ENCODE measurements around the gene TADA3. TPM values are rescaled to one million over a fixed set of nuclear protein-coding genes. Genes with fewer than 3 reads are reported as not detected.
A peak's percentile ranks its signal among the peaks of the same experiment; 100 is the strongest.

Gene TADA3
- total RNA-seq, 1 experiment from 2014 or later: 85.4 TPM

GRCh38 chr3:9778143-9779074 lies 13.9 kb downstream of the TADA3 start:
- ChIA-PET POLR2A (ENCODE audit: unreplicated experiment) (no interaction called here), CTCF (no interaction called here)
- Histone ChIP-seq H3K27me3 (ENCODE audit: low read length) (no peaks in the 10 kb centered on the region), H4K20me1 (ENCODE audit: low read length) (no peaks in the 10 kb centered on the region), H3K79me2 (ENCODE audit: low read length) (no peaks in the 10 kb centered on the region), H3K4me2 (ENCODE audit: low read length) (no peak overlapping the region), H3K9me2 (replicated peaks; ENCODE audit: low read length) (no peaks in the 10 kb centered on the region), H3K27ac (ENCODE audit: low read length) (no peak overlapping the region), H2AFZ (ENCODE audit: low read length) (no peak overlapping the region), H3K9ac (ENCODE audit: low read length) (no peak overlapping the region), H3F3A (ENCODE audit: low read length, unreplicated experiment) (no peaks in the 10 kb centered on the region), H3K4me1 (ENCODE audit: insufficient read depth, low read length) (no peaks in the 10 kb centered on the region), H3K36me3 (ENCODE audit: low read depth, low read length) (no peaks in the 10 kb centered on the region), H3K9me3 (ENCODE audit: low read length) (no peaks in the 10 kb centered on the region), H3K4me3 (ENCODE audit: low read length) (no peak overlapping the region)
- DNase-seq (peak; percentile 19), ATAC-seq (peak; percentile 55)
- intact Hi-C loops (cut with micrococcal nuclease): loop anchor here (10.0 kb wide), 1 partner anchor 64 kb away; no protein-coding TSS in a partner anchor
- BruUV-seq (replicated peaks): no TSS peak
- TF ChIP-seq EZH2phosphoT487 (IDR thresholded peaks at IDR 0.05; ENCODE audit: borderline replicate concordance, low read length) (no peak), EZH2 (IDR thresholded peaks at IDR 0.05; ENCODE audit: low read length, unreplicated experiment) (no peak), CTCF (conservative IDR thresholded peaks at IDR 0.05; ENCODE audit: low read depth, low read length) (no peak)

GRCh38 chr3:9777694-9778021 lies 14.6 kb downstream of the TADA3 start:
- ChIA-PET CTCF (no interaction called here), POLR2A (ENCODE audit: unreplicated experiment) (no interaction called here)
- Histone ChIP-seq H3K4me2 (ENCODE audit: low read length) (no peak overlapping the region), H3K4me1 (ENCODE audit: insufficient read depth, low read length) (no peaks in the 10 kb centered on the region), H4K20me1 (ENCODE audit: low read length) (no peaks in the 10 kb centered on the region), H3K79me2 (ENCODE audit: low read length) (no peaks in the 10 kb centered on the region), H3K27me3 (ENCODE audit: low read length) (no peaks in the 10 kb centered on the region), H3K4me3 (ENCODE audit: low read length) (no peak overlapping the region), H3K36me3 (ENCODE audit: low read depth, low read length) (no peaks in the 10 kb centered on the region), H3K27ac (ENCODE audit: low read length) (no peak overlapping the region), H2AFZ (ENCODE audit: low read length) (no peak overlapping the region), H3K9me2 (replicated peaks; ENCODE audit: low read length) (no peaks in the 10 kb centered on the region), H3K9me3 (ENCODE audit: low read length) (no peaks in the 10 kb centered on the region), H3F3A (ENCODE audit: low read length, unreplicated experiment) (no peaks in the 10 kb centered on the region), H3K9ac (ENCODE audit: low read length) (no peak overlapping the region)
- ATAC-seq (no peak), DNase-seq (no peak)
- TF ChIP-seq EZH2phosphoT487 (IDR thresholded peaks at IDR 0.05; ENCODE audit: borderline replicate concordance, low read length) (no peak), EZH2 (IDR thresholded peaks at IDR 0.05; ENCODE audit: low read length, unreplicated experiment) (no peak), CTCF (conservative IDR thresholded peaks at IDR 0.05; ENCODE audit: low read depth, low read length) (no peak)
- BruUV-seq (replicated peaks): no TSS peak
- intact Hi-C loops (cut with micrococcal nuclease): loop anchor here (10.0 kb wide), 1 partner anchor 63 kb away; no protein-coding TSS in a partner anchor

Data from PC-3 (cell line).